Sigmoid colon (tissue), 7 donors: ENCODE measurements around the gene PIK3CB. TPM values are rescaled to one million over a fixed set of nuclear protein-coding genes. Genes with fewer than 3 reads are reported as not detected.
"Not testable (repeated sequence)": the region's sequence is repeated elsewhere in the genome, so short reads cannot be mapped to it uniquely, and the experiment has no call there.

ENCODE experiments used
- DNase-seq: peaks from one replicate; pipeline ENCODE4 v3.0.0-alpha.2; 2019
- H3K27ac ChIP-seq, 4 donors: fragments of 200-600 bp; sonication (generic); one replicate each; pipeline ENCODE4 v1.5.1; 2016 to 2019; ENCODE audit warnings: mild to moderate bottlenecking in 1 of 4
- H3K27me3 ChIP-seq, 3 donors: fragments of 200-600 bp; sonication (generic); one replicate each; pipeline ENCODE4 v1.5.1; 2019; ENCODE audit warnings: mild to moderate bottlenecking in 1 of 3
- H3K36me3 ChIP-seq, 4 donors: fragments of 200-600 bp; sonication (generic); one replicate each; pipeline ENCODE4 v1.5.1; 2016 to 2019
- H3K4me1 ChIP-seq, 4 donors: fragments of 200-600 bp; sonication (generic); one replicate each; pipeline ENCODE4 v1.5.1; 2017 to 2019
- H3K4me3 ChIP-seq, 4 donors: fragments of 200-600 bp; sonication (generic); one replicate each; pipeline ENCODE4 v1.5.1; 2017 to 2019; ENCODE audit warnings: mild to moderate bottlenecking in 2 of 4, moderate library complexity in 1 of 4
- H3K9me3 ChIP-seq, 4 donors: fragments of 200-600 bp in 3 of 4; sonication (generic) in 3 of 4; one replicate each; pipeline versions ENCODE4 v1.5.1 to v1.6.1; 2013 to 2019
- CTCF ChIP-seq, 4 experiments: fragments of 450-650 bp in 3 of 4; fragments of 200-600 bp in 1 of 4; IDR thresholded peaks; one replicate each; pipeline ENCODE4 v1.5.1; 2016 to 2019; ENCODE audit warnings: antibody characterized with exemption in 4 of 4, mild to moderate bottlenecking in 3 of 4, moderate library complexity in 2 of 4
- EP300 ChIP-seq, 4 donors: sonication (generic); formaldehyde crosslinking; IDR thresholded peaks; one replicate each; pipeline ENCODE4 v1.6.1; 2017; ENCODE audit warnings: antibody characterized with exemption in 4 of 4
- POLR2A ChIP-seq, 2 donors: fragments of 450-650 bp; IDR thresholded peaks; one replicate each; pipeline ENCODE4 v1.6.1; 2016; ENCODE audit warnings: antibody characterized with exemption in 2 of 2, mild to moderate bottlenecking in 2 of 2, moderate library complexity in 2 of 2
- POLR2AphosphoS5 ChIP-seq, 4 donors: sonication (generic); formaldehyde crosslinking; IDR thresholded peaks; one replicate each; pipeline ENCODE4 v1.6.1; 2017; ENCODE audit warnings: antibody characterized with exemption in 4 of 4
- WGBS, 2 donors: extraction: QIAGEN DNeasy Blood & Tissue Kit; methylation state at CpG; one replicate each; pipeline ENCODE4 v1.1.7; 2013; 5-methylcytosine and 5-hydroxymethylcytosine counted together
- intact Hi-C: fragments of 100-400 bp; cut with DNase I; formaldehyde crosslinking; loops from one replicate; pipeline ENCODE4 v1.15.1; 2023
- polyA plus RNA-seq, 3 donors: library from polyadenylated mRNA; stranded (reverse); fragments of 200-250 nt; gene quantifications; one replicate each; pipeline ENCODE4 v1.2.3, GENCODE V29; 2013
- total RNA-seq, 4 donors: library from RNA; depleted of rRNA; stranded (reverse); fragments of >200 nt; gene quantifications; one replicate each; pipeline ENCODE4 v1.1.0, GENCODE V29; 2016
- donor health status: healthy with polysubstance abuse.
- donor health status: Bipolar disorder and iron deficiency.
- donor health status: healthy.

PIK3CB gene
- total and polyA plus RNA-seq, 7 donors: 17.4 to 29.5 (median 22.0) TPM

GRCh38 chr3:138849222-138849940, 14.7 kb upstream of the PIK3CB start:
- Histone ChIP-seq H3K27me3 (no peaks in the 10 kb centered on the region), H3K4me1 (no peaks in the 10 kb centered on the region), H3K4me3 (no peak overlapping the region), H3K36me3 (no peaks in the 10 kb centered on the region), H3K9me3 (no peaks in the 10 kb centered on the region), H3K27ac (no peak overlapping the region)
- 83 to 90% methylated on average over 2 of the region's 2 CpGs for WGBS, 2 donors
- no peak for TF ChIP-seq POLR2A (IDR thresholded peaks at IDR 0.05)
- TF ChIP-seq CTCF (IDR thresholded peaks at IDR 0.05): no peak
- no peak for TF ChIP-seq EP300 (IDR thresholded peaks at IDR 0.05)
- TF ChIP-seq POLR2AphosphoS5 (IDR thresholded peaks at IDR 0.05): no peak
- intact Hi-C loops: no loop called here
- no peak for DNase-seq

GRCh38 chr3:138848696-138849095, 14.0 kb upstream of the PIK3CB start:
- Histone ChIP-seq H3K27ac (no peak overlapping the region), H3K4me3 (no peak overlapping the region), H3K9me3 (no peaks in the 10 kb centered on the region), H3K27me3 (no peaks in the 10 kb centered on the region), H3K36me3 (no peaks in the 10 kb centered on the region), H3K4me1 (no peaks in the 10 kb centered on the region)
- WGBS, 2 donors: 95 to 96% methylated on average over 4 of the region's 4 CpGs
- DNase-seq: no peak
- no peak for TF ChIP-seq POLR2A (IDR thresholded peaks at IDR 0.05)
- TF ChIP-seq POLR2AphosphoS5 (IDR thresholded peaks at IDR 0.05): no peak
- TF ChIP-seq EP300 (IDR thresholded peaks at IDR 0.05): no peak
- no peak for TF ChIP-seq CTCF (IDR thresholded peaks at IDR 0.05)
- intact Hi-C loops: no loop called here

- H3K4me3 ChIP-seq, H3K36me3 ChIP-seq, H3K27ac ChIP-seq, DNase-seq, H3K9me3 ChIP-seq, H3K4me1 ChIP-seq, intact Hi-C loops, H3K27me3 ChIP-seq: not testable (repeated sequence)
- 100% methylated on average over 1 of the region's 1 CpG for WGBS, 2 donors
Observed at GRCh38 chr3:138846824-138847223, 12.1 kb upstream of the PIK3CB start.

GRCh38 chr3:138846262-138846791, 11.6 kb upstream of the PIK3CB start:
- Histone ChIP-seq H3K9me3 (no peaks in the 10 kb centered on the region), H3K27me3 (no peaks in the 10 kb centered on the region), H3K4me3 (no peak overlapping the region), H3K4me1 (no peaks in the 10 kb centered on the region), H3K36me3 (no peaks in the 10 kb centered on the region), H3K27ac (no peak overlapping the region)
- WGBS, 2 donors: 86 to 92% methylated on average over 10 of the region's 10 CpGs
- TF ChIP-seq CTCF (IDR thresholded peaks at IDR 0.05): no peak
- TF ChIP-seq EP300 (IDR thresholded peaks at IDR 0.05): no peak
- TF ChIP-seq POLR2A (IDR thresholded peaks at IDR 0.05): no peak
- TF ChIP-seq POLR2AphosphoS5 (IDR thresholded peaks at IDR 0.05): no peak
- intact Hi-C loops: no loop called here
- no peak for DNase-seq

- TF ChIP-seq POLR2A (IDR thresholded peaks at IDR 0.05) (no peak), POLR2AphosphoS5 (IDR thresholded peaks at IDR 0.05) (no peak), CTCF (IDR thresholded peaks at IDR 0.05) (no peak), EP300 (IDR thresholded peaks at IDR 0.05) (no peak)
- no peaks in the 10 kb centered on the region for H3K27me3 ChIP-seq
- no peak overlapping the region for H3K27ac ChIP-seq
- DNase-seq: no peak
- intact Hi-C loops: no loop called here
- no peaks in the 10 kb centered on the region for H3K4me1 ChIP-seq
- H3K9me3 ChIP-seq: no peaks in the 10 kb centered on the region
- 69 to 73% methylated on average over 6 of the region's 6 CpGs for WGBS, 2 donors
- H3K36me3 ChIP-seq: no peaks in the 10 kb centered on the region
- H3K4me3 ChIP-seq: no peak overlapping the region
Observed at GRCh38 chr3:138845771-138846173, 11.0 kb upstream of the PIK3CB start.
